Measurements from ENCODE around the gene ABCF2.

Gene ABCF2

GRCh38 chr7:151251328-151251688 is 24.3 kb upstream of the ABCF2 start:
- Histone ChIP-seq H3K27me3 (replicated peaks; ENCODE audit: insufficient read depth, low read length) (peaks cover 91% of the 10 kb centered on the region), H3K4me2 (ENCODE audit: low read depth, low read length) (peak overlapping the region; percentile 65; the same call in 1 of the 2 replicates)

GRCh38 chr7:151250181-151251132 is 23.5 kb upstream of the ABCF2 start:
- Histone ChIP-seq H3K36me3 (replicated peaks; ENCODE audit: insufficient read depth, low read length) (no peaks in the 10 kb centered on the region), H3K9ac (ENCODE audit: low read length) (no peak overlapping the region), H3F3A (ENCODE audit: insufficient read depth, low read length) (no peaks in the 10 kb centered on the region), H3K79me2 (ENCODE audit: low read length) (no peaks in the 10 kb centered on the region), H2AFZ (ENCODE audit: low read length) (no peak overlapping the region), H3K4me3 (ENCODE audit: low read length) (no peak overlapping the region), H3K4me1 (ENCODE audit: low read length) (peaks cover 4% of the 10 kb centered on the region; the same call in 1 of the 2 replicates), H3K27me3 (replicated peaks; ENCODE audit: insufficient read depth, low read length) (peaks cover 92% of the 10 kb centered on the region), H3K9me3 (replicated peaks; ENCODE audit: insufficient read depth, low read length) (no peaks in the 10 kb centered on the region), H3K27ac (ENCODE audit: low read length) (no peak overlapping the region), H3K9me2 (replicated peaks; ENCODE audit: insufficient read depth, low read length) (no peaks in the 10 kb centered on the region), H3K4me2 (ENCODE audit: low read depth, low read length) (no peak overlapping the region), H4K20me1 (ENCODE audit: insufficient read depth, low read length) (peaks cover 5% of the 10 kb centered on the region; the same call in 1 of the 2 replicates)
- DNase-seq = no peak
- TF ChIP-seq EZH2 (optimal IDR thresholded peaks at IDR 0.05; ENCODE audit: low read depth, low read length) (no peak), CTCF (IDR thresholded peaks at IDR 0.05; ENCODE audit: low read length) (no peak), EZH2phosphoT487 (IDR thresholded peaks at IDR 0.05; ENCODE audit: low read length) (no peak)

More at GRCh38 chr7:151251328-151251688, 24.3 kb upstream of the ABCF2 start:
- no peak for TF ChIP-seq EZH2phosphoT487 (IDR thresholded peaks at IDR 0.05; ENCODE audit: low read length)
- peak; percentile 72 for TF ChIP-seq EZH2 (optimal IDR thresholded peaks at IDR 0.05; ENCODE audit: low read depth, low read length)
- Histone ChIP-seq H3K9me2 (replicated peaks; ENCODE audit: insufficient read depth, low read length) (no peaks in the 10 kb centered on the region), H3K4me3 (ENCODE audit: low read length) (no peak overlapping the region; the same call in 1 of the 2 replicates), H4K20me1 (ENCODE audit: insufficient read depth, low read length) (no peaks in the 10 kb centered on the region), H3K27ac (ENCODE audit: low read length) (no peak overlapping the region), H3K4me1 (ENCODE audit: low read length) (peaks cover 4% of the 10 kb centered on the region; the same call in 1 of the 2 replicates), H3K9ac (ENCODE audit: low read length) (no peak overlapping the region), H3K36me3 (replicated peaks; ENCODE audit: insufficient read depth, low read length) (no peaks in the 10 kb centered on the region), H3F3A (ENCODE audit: insufficient read depth, low read length) (no peaks in the 10 kb centered on the region), H2AFZ (ENCODE audit: low read length) (no peak overlapping the region), H3K79me2 (ENCODE audit: low read length) (no peaks in the 10 kb centered on the region), H3K9me3 (replicated peaks; ENCODE audit: insufficient read depth, low read length) (no peaks in the 10 kb centered on the region)
- no peak for DNase-seq

GRCh38 chr7:151249732-151250072 is 22.7 kb upstream of the ABCF2 start:
- Histone ChIP-seq H3K4me3 (ENCODE audit: low read length) (no peak overlapping the region), H3F3A (ENCODE audit: insufficient read depth, low read length) (no peaks in the 10 kb centered on the region), H3K79me2 (ENCODE audit: low read length) (no peaks in the 10 kb centered on the region), H3K9ac (ENCODE audit: low read length) (no peak overlapping the region), H3K9me2 (replicated peaks; ENCODE audit: insufficient read depth, low read length) (no peaks in the 10 kb centered on the region), H3K36me3 (replicated peaks; ENCODE audit: insufficient read depth, low read length) (no peaks in the 10 kb centered on the region), H3K4me2 (ENCODE audit: low read depth, low read length) (no peak overlapping the region; the same call in 1 of the 2 replicates), H4K20me1 (ENCODE audit: insufficient read depth, low read length) (peaks cover 5% of the 10 kb centered on the region; the same call in 1 of the 2 replicates), H3K4me1 (ENCODE audit: low read length) (peaks cover 9% of the 10 kb centered on the region; the same call in 1 of the 2 replicates), H3K9me3 (replicated peaks; ENCODE audit: insufficient read depth, low read length) (no peaks in the 10 kb centered on the region), H3K27me3 (replicated peaks; ENCODE audit: insufficient read depth, low read length) (peaks cover 91% of the 10 kb centered on the region), H3K27ac (ENCODE audit: low read length) (no peak overlapping the region), H2AFZ (ENCODE audit: low read length) (no peak overlapping the region)
- DNase-seq = no peak
- TF ChIP-seq CTCF (IDR thresholded peaks at IDR 0.05; ENCODE audit: low read length) (no peak), EZH2 (optimal IDR thresholded peaks at IDR 0.05; ENCODE audit: low read depth, low read length) (no peak)
